GM18511 (cell line): ENCODE data around the gene ATAD3B.
A peak's percentile ranks its signal among the peaks of the same experiment; 100 is the strongest.
"Not testable (repeated sequence)": the region's sequence is repeated elsewhere in the genome, so short reads cannot be mapped to it uniquely, and the experiment has no call there.

Experiments used
- ATAC-seq: cut with Tn5 transposase; IDR thresholded peaks from one replicate; pipeline ENCODE4 v1.9.1; 2021; ENCODE audit warnings: mild to moderate bottlenecking, moderate library complexity; ENCODE audit not compliant: unreplicated experiment

ATAD3B gene, protein sequence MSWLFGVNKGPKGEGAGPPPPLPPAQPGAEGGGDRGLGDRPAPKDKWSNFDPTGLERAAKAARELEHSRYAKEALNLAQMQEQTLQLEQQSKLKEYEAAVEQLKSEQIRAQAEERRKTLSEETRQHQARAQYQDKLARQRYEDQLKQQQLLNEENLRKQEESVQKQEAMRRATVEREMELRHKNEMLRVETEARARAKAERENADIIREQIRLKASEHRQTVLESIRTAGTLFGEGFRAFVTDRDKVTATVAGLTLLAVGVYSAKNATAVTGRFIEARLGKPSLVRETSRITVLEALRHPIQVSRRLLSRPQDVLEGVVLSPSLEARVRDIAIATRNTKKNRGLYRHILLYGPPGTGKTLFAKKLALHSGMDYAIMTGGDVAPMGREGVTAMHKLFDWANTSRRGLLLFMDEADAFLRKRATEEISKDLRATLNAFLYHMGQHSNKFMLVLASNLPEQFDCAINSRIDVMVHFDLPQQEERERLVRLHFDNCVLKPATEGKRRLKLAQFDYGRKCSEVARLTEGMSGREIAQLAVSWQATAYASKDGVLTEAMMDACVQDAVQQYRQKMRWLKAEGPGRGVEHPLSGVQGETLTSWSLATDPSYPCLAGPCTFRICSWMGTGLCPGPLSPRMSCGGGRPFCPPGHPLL

GRCh38 chr1:1471389-1472052, at the start of gene ATAD3B:
Gene ATAD3B (plus strand): TSS chr1:1471765. CDS start chr1:1471885, 120 bp downstream.
- peak; percentile 94 for ATAC-seq

DNA sequence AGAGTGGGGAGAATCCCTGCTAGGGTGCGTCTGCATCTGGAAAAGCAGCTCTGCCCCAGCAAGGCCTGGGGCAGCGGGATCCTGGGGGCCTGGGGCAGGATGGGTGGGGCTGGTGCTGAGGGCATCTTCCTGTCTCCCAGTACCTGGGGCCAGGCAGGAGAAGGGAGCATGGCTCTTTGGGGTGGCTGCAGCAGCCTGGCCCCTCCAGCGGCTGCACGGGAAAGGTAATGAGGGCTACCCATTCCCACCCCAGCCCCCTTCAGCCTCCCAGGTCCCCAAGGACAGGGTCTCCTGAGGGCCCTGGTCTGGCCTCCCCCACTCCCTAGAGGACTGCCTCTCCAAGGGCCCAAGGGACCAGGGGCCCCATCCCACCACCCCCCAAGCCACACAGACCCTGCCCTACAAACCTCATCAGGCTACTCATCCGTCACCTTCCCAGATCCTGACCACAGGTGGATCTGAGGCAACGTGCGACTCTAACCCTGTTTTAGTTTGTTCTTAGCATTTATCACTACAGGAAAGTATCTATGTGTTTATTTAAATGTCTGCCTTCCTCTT, 49.6 kb upstream of the ATAD3B start:
- ATAC-seq: no peak

DNA sequence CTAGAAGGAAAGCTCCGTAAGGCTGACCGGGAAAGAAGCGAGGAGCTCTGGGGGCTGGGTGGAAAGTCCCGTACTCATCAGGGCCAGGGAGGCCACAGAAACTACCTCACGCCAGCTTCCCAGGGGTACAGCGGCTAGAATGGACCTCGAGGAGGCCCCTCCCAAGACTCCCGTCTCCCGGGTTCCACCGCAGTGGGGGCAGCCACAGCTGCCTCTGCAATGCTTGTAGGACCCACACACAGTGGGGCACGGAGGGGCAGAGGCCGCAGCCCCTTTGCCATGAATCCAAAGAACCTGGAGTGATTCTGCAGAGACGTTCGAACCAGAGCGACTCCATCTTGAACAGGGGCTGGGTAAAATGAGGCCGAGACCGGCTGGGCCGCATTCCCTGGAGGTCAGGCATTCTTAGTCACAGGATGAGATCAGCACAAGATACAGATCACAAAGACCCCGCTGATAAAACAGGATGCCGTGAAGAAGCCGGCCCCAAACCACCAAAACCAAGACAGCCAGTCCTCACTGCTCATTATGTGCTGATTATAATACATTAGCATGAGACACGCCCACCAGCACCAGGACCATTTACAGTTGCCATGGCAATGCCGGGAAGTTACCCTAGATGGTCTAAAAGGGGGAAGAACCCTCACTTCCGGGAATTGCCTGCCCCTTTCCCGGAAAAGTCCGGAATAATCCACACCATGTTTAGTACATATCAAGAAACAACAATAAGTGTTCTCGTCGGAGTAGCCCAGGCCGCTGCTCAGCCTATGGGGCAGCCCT, 48.9 kb upstream of the ATAD3B start:
- ATAC-seq: no peak

- no peak for ATAC-seq
These were observed 48.3 kb upstream of the ATAD3B start for GRCh38 chr1:1423245-1423597.

- ATAC-seq: no peak
These were observed 46.9 kb upstream of the ATAD3B start for GRCh38 chr1:1424707-1425106.

- no peak for ATAC-seq
These were observed 46.2 kb upstream of the ATAD3B start for GRCh38 chr1:1425426-1425752.

DNA sequence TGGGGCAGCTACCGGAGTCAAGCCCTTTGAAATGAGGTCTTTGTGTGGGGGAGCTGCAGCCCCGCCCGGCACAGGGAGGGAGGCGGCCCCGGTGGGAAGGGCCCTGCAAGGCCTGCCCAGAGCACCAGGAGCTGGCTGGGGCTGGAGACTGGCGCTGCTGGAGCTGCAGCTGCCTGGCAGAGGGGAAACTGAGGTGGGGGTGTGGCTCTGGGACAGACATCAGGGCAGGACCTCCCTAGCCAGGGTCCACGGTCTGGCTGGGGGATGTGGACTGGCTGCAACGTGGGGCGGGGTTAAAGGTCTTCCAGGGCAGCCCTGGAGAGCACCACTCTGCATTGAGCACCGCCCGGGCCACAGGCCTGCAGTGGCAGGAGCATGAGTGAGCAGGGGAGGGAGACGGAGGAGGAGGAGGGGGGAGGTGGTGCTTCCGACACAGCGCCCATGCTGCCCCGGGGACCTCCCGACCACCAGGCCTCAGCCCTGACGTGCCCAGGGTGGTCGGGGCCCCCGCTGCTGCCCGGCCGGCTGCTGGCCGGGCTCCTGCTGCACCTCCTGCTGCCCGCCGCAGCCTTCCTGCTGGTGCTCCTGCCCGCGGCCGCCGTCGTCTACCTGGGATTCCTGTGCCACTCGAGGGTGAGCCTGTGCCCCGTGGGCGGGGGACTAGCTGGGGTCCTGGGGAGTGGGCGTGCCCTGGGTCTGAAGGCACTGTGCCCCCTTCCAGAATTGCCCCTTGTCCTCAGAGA, 45.6 kb upstream of the ATAD3B start:
- no peak for ATAC-seq

- no peak for ATAC-seq
These were observed 45.0 kb upstream of the ATAD3B start for GRCh38 chr1:1426496-1427105.

GRCh38 chr1:1427106-1427819, 44.3 kb upstream of the ATAD3B start:
- no peak for ATAC-seq

DNA sequence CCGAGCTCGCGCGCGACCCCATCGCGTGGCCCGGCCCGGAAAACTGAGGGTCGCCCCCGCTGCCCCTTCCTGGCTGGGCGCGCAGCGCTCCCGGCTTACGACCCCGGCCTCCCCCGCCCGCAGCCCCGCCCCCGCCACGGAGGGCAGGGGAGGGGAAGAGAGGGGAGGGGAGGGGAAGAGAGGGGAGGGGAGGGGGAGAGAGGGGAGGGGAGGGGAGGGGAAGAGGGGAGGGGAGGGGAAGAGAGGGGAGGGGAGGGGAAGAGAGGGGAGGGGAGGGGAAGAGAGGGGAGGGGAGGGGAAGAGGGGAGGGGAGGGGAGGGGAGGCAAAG, 43.8 kb upstream of the ATAD3B start:
- ATAC-seq: no peak

DNA sequence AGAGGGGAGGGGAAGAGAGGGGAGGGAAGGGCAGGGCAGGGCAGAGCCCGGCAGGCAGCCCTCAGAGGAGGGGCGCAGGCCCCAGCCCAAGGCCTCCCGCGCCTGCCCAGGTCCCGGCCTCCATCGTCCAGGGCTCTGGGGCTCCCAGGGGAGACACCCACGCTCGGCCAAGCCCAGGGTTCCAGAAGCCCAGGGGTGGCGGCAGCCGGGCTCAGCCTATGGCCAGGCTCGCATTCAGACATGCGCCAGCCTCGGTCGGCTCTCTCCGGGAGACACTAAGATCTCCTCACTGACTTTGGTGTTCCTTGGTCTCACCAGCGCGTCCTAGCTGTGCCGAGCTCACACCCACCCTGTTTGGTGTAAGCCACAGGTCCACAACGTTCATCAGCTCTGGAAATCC, 43.4 kb upstream of the ATAD3B start:
- no peak for ATAC-seq

- not testable (repeated sequence) for ATAC-seq
These were observed 42.6 kb upstream of the ATAD3B start for GRCh38 chr1:1428967-1429366.

DNA sequence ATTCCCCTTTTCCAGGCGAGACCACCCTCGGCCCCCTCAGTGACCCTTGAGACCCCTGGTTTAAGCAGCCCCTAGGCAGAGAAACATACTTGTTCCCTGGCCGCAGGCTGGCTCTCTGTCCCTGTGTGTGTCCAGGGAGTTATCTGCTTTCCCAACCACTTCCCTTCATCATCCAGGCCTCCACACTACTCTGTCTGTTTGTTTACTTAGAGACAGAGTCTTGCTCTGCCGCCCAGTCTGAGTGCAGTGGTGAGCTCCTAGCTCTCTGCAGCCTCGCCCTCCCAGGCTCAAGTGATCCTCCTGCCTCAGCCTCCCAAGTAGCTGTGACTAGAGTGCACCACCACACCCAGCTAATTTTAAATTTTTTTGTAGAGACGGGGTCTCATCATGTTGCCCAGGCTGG, 41.9 kb upstream of the ATAD3B start:
- ATAC-seq: no peak

DNA sequence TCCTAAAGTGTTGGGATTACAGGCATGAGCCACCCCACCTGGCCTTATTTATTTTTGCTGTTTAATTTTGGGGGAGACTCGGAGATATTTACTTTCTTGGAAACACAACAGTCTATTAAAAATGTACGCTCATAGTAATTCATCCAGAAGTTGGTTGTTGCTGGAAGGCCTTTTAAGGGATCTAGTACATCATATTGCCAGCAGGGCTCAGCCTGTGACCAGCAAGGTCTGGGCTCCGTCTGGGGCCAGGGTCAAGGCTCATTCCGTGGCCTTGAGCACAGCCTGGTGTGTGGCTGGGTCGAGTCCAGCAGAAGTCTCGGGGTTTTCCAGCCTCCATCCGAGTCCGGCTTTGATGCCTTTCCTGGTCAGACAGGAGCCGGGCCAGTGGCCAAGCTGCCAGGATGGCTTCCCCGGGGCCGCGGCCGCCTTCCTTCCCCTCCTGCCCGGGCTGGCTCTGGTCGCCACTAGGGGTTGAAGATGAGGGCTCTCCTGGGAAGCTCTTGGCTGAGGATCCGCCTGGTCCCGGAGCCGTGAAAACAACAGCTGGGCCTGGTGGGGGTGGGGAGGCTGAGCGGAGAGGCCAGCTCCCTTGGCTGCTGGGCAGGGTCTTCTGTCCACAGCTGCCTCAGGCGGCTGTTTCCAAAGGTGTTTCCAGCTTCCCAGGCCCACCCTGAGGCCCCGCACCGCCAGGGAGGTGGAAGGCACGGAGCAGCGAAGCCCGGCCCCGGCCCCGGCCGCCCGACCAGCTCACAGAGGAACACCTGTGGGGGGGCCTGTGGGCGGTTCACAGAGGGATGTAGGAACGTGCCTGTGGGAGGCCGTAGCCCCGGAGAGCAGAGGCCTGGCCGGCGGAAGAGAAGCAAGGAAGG, 41.2 kb upstream of the ATAD3B start:
- ATAC-seq: no peak

DNA sequence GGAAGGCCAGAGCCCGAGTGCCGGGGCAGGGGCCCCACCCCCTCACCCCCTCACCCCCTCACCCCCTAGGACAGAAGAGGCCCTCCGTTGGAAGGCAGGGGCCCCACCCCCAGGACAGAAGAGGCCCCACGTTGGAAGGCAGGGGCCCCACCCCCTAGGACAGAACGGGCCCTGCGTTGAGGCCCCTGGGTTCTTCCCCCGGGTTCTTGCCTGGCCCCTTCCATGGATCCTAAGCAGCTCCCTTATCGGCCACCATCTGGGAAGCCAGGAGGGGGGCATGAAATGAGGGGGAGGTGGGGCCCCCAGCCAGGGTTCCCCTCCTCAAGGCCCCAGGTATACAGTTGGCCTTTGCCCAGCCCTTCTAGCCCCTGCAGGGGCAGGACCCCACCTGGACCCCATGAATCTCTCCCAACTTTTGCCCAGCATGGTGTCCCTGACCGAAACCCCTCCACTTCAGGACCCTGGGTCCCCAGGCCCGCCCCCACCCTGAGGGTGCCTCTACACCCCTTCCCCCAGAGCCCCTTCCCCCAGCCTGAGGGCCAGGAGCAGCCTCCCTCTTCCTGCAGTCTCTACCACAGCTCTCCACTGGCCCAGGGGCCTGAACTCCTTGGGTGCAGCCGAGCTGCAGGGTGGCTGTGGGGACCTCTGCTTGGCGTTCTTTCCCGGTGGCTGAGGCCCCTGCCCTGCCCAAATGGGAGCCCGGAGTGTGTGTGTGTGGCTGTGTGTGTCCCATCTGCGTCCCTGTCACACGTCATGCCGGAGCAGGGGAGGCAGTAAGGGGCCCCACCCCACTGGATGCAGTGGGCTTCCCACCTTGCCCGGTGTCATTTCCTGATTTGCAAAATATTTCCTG, 40.3 kb upstream of the ATAD3B start:
- ATAC-seq: no peak

- ATAC-seq: no peak
These were observed 39.7 kb upstream of the ATAD3B start for GRCh38 chr1:1431845-1432273.

DNA sequence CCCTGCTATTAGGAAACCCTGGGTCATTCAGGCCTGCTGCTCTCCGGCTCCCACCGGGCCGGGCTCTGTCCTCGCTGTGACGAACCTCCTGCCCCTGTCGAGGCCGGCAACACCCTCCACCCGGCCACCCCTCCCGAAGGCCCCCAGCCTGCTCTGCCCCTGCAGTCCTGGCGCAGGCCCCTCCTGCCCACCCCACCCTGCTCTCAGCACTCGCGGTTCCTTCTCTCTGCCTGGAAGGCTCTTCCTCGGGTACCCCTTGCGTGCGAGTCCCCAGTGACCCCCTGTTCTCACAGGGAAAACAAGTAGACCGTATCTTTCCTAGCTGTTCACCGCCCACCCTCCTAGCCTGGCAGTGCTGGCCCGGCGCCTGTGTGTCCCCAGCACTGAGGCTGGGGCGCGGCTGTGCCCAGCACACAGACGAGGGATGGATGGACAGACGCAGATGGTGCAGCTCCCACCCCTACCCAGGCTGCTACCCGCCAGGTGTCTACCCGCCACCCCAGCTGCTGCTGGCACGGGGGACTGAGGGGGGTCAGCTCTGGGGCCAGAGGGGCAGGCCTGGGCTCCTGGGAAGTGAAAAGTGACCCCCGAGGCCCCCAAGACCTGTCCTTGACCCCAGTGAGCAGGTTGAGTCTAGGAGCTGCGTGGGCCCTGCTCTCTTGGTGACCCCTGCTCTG, 39.2 kb upstream of the ATAD3B start:
- ATAC-seq: no peak
